Parietal lobe (tissue), 2 donors: Measurements from ENCODE around the gene CD36. TPM values are rescaled to one million over a fixed set of nuclear protein-coding genes. Genes with fewer than 3 reads are reported as not detected.

ENCODE experiments used
- small RNA-seq: library from RNA; depleted of rRNA; stranded (forward); fragments of <200 nt; gene quantifications from one replicate; pipeline ENCODE3, GENCODE V24; 2014; ENCODE audit warnings: low replicate concordance
- total RNA-seq: library from RNA; depleted of rRNA; stranded (reverse); fragments of >200 nt; gene quantifications from one replicate; pipeline ENCODE4 v1.2.3, GENCODE V29; 2014

Gene CD36
- 12.2 TPM for total RNA-seq

GRCh38 chr7:80637911-80638765, at the start of gene CD36:
CD36 (plus strand) TSS chr7:80638642; CDS start chr7:80646741, 8,099 bp downstream.

Small RNA genes within 50 kb of the gene (small RNA-seq; reads per million reads assigned to genes)
- not detected for gene AC073850.1

Other genes starting within 250 kb of the CD36 start
- not detected for gene GNAT3, start 126.6 kb upstream of the CD36 start, total RNA-seq